IMR-90 (cell line): ENCODE measurements around the gene ZNF76. TPM values are rescaled to one million over a fixed set of nuclear protein-coding genes. Genes with fewer than 3 reads are reported as not detected.

Experiments used
- ATAC-seq: fragments of 200-7000 bp; cut with Tn5 transposase; 2 replicates; pipeline ENCODE4 v1.9.1; 2020; ENCODE audit warnings: low read depth, mild to moderate bottlenecking, moderate library complexity
- BruUV-seq: library from RNA; stranded (reverse); fragments of 400-500 nt; replicated peaks from 2 replicates; lab custom pipeline; 2021; lab: Mats Ljungman, UMichigan
- CTCF ChIA-PET: fragments of 300-600 bp; formaldehyde crosslinking; extraction: SDS; loops from one replicate; lab custom pipeline; 2021; ENCODE audit warnings: antibody characterized with exemption; lab: Yijun Ruan, JAX
- POLR2A ChIA-PET: fragments of 300-600 bp; sonication (Branson Sonifier 250); formaldehyde crosslinking; loops from one replicate; lab custom pipeline; 2022; ENCODE audit warnings: antibody characterized with exemption; ENCODE audit not compliant: unreplicated experiment; lab: Charles Lee
- DNase-seq: peaks from one replicate; pipeline ENCODE4 v3.0.0; 2013
- H2AFZ ChIP-seq: replicated peaks from 2 replicates; pipeline ENCODE3; 2013; ENCODE audit warnings: low read length, mild to moderate bottlenecking; ENCODE audit not compliant: poor library complexity
- H2AK5ac ChIP-seq: 2 replicates; pipeline ENCODE4 v1.6.1; 2013; ENCODE audit warnings: low read depth, low read length, inconsistent platforms
- H2AK9ac ChIP-seq: replicated peaks from 2 replicates; pipeline ENCODE3; 2013; ENCODE audit warnings: mild to moderate bottlenecking, low read depth, low read length, moderate library complexity; ENCODE audit not compliant: poor library complexity
- H2BK120ac ChIP-seq: 2 replicates; pipeline ENCODE4 v1.6.1; 2013; ENCODE audit warnings: low read depth, low read length, inconsistent platforms
- H2BK15ac ChIP-seq: 3 replicates; pipeline ENCODE4 v1.6.1; 2013; ENCODE audit warnings: low read depth, low read length, inconsistent platforms
- H2BK20ac ChIP-seq: 2 replicates; pipeline ENCODE4 v1.6.1; 2013; ENCODE audit warnings: low read depth, mild to moderate bottlenecking, inconsistent platforms, low read length, moderate library complexity
- H2BK5ac ChIP-seq: 2 replicates; pipeline ENCODE4 v1.6.1; 2013; ENCODE audit warnings: mild to moderate bottlenecking, low read depth, low read length, inconsistent platforms; ENCODE audit not compliant: poor library complexity, severe bottlenecking
- H3K14ac ChIP-seq: replicated peaks from 2 replicates; pipeline ENCODE4 v1.6.1; 2013; ENCODE audit warnings: low read depth, low read length, inconsistent platforms
- H3K18ac ChIP-seq: 2 replicates; pipeline ENCODE4 v1.6.1; 2013; ENCODE audit warnings: low read depth, low read length, control low read depth
- H3K23ac ChIP-seq: 2 replicates; pipeline ENCODE4 v1.6.1; 2013; ENCODE audit warnings: low read depth, low read length, inconsistent platforms
- H3K27ac ChIP-seq: 2 replicates; pipeline ENCODE4 v1.5.1; 2013; ENCODE audit warnings: mild to moderate bottlenecking, control low read depth, low read length; ENCODE audit not compliant: insufficient read depth
- H3K27me3 ChIP-seq: 2 replicates; pipeline ENCODE4 v1.6.1; 2013; ENCODE audit warnings: low read length; ENCODE audit not compliant: control insufficient read depth, insufficient read depth
- H3K36me3 ChIP-seq: 2 replicates; pipeline ENCODE4 v1.6.1; 2013; ENCODE audit warnings: low read length, mixed read lengths; ENCODE audit not compliant: control insufficient read depth, insufficient read depth
- H3K4ac ChIP-seq: 2 replicates; pipeline ENCODE4 v1.6.1; 2013; ENCODE audit warnings: low read depth, low read length, inconsistent platforms
- H3K4me1 ChIP-seq: 2 replicates; pipeline ENCODE4 v1.6.1; 2013; ENCODE audit warnings: low read length, mixed read lengths; ENCODE audit not compliant: control insufficient read depth, insufficient read depth
- H3K4me2 ChIP-seq: 2 replicates; pipeline ENCODE4 v1.6.1; 2013; ENCODE audit warnings: low read depth, mild to moderate bottlenecking, control low read depth, low read length, moderate library complexity
- H3K4me3 ChIP-seq: 2 replicates; pipeline ENCODE4 v1.5.1; 2013; ENCODE audit warnings: low read depth, mild to moderate bottlenecking, control low read depth, low read length, moderate library complexity; ENCODE audit not compliant: insufficient read depth
- H3K56ac ChIP-seq: 2 replicates; pipeline ENCODE4 v1.6.1; 2013; ENCODE audit warnings: low read length, inconsistent platforms; ENCODE audit not compliant: insufficient read depth; ENCODE audit errors: extremely low read depth
- H3K79me1 ChIP-seq, 2 experiments: 2 replicates each; pipeline ENCODE4 v1.6.1; 2013; ENCODE audit warnings: low read length in 2 of 2, inconsistent platforms in 1 of 2, low read depth in 1 of 2
- H3K9ac ChIP-seq: 2 replicates; pipeline ENCODE4 v1.6.1; 2013; ENCODE audit warnings: low read depth, low read length, control low read depth
- H3K9me1 ChIP-seq: 2 replicates; pipeline ENCODE4 v1.6.1; 2013; ENCODE audit warnings: low read length, inconsistent platforms; ENCODE audit not compliant: insufficient read depth
- H3K9me3 ChIP-seq: 2 replicates; pipeline ENCODE4 v1.6.1; 2013; ENCODE audit warnings: low read length; ENCODE audit not compliant: control insufficient read depth, insufficient read depth
- H4K20me1 ChIP-seq: 2 replicates; pipeline ENCODE4 v1.6.1; 2013; ENCODE audit warnings: low read length, inconsistent platforms; ENCODE audit not compliant: insufficient read depth
- H4K5ac ChIP-seq: 2 replicates; pipeline ENCODE4 v1.6.1; 2013; ENCODE audit warnings: mild to moderate bottlenecking, low read depth, low read length, control low read depth
- H4K8ac ChIP-seq, 2 experiments: 2 replicates each; pipeline ENCODE4 v1.6.1; 2013; ENCODE audit warnings: low read depth in 2 of 2, low read length in 2 of 2, control low read depth in 1 of 2, inconsistent platforms in 1 of 2
- H4K91ac ChIP-seq: 2 replicates; pipeline ENCODE4 v1.6.1; 2013; ENCODE audit warnings: low read depth, low read length, inconsistent platforms; ENCODE audit not compliant: insufficient read depth
- BHLHE40 ChIP-seq: fragments of 150-350 bp; IDR thresholded peaks from 2 replicates; pipeline ENCODE4 v1.6.1; 2016; ENCODE audit warnings: mild to moderate bottlenecking, low read depth, low read length
- CEBPB ChIP-seq: IDR thresholded peaks from 2 replicates; pipeline ENCODE4 v1.6.1; 2012; ENCODE audit warnings: low read depth, low read length, improper control_type of control experiment
- FOS ChIP-seq: fragments of 150-350 bp; IDR thresholded peaks from 2 replicates; pipeline ENCODE4 v1.6.1; 2016; ENCODE audit warnings: low read depth, low read length
- MAFK ChIP-seq: IDR thresholded peaks from 2 replicates; pipeline ENCODE4 v1.6.1; 2012; ENCODE audit warnings: low read depth, low read length, improper control_type of control experiment
- MAZ ChIP-seq: IDR thresholded peaks from 2 replicates; pipeline ENCODE4 v1.6.1; 2012; ENCODE audit warnings: low read depth, mild to moderate bottlenecking, low read length, improper control_type of control experiment, moderate library complexity, borderline replicate concordance
- MXI1 ChIP-seq: IDR thresholded peaks from 2 replicates; pipeline ENCODE4 v1.6.1; 2012; ENCODE audit warnings: low read depth, mild to moderate bottlenecking, low read length, moderate library complexity, borderline replicate concordance
- NFE2L2 ChIP-seq: fragments of 150-350 bp; IDR thresholded peaks from 2 replicates; pipeline ENCODE4 v1.6.1; 2016; ENCODE audit warnings: low read depth, mild to moderate bottlenecking, low read length
- POLR2A ChIP-seq: IDR thresholded peaks from 2 replicates; pipeline ENCODE4 v1.6.1; 2012; ENCODE audit warnings: mild to moderate bottlenecking, low read depth, low read length
- RAD21 ChIP-seq: IDR thresholded peaks from 2 replicates; pipeline ENCODE4 v1.6.1; 2012; ENCODE audit warnings: low read length, improper control_type of control experiment
- RCOR1 ChIP-seq: IDR thresholded peaks from 2 replicates; pipeline ENCODE4 v1.6.1; 2012; ENCODE audit warnings: mild to moderate bottlenecking, low read length, improper control_type of control experiment; ENCODE audit not compliant: insufficient replicate concordance
- RFX5 ChIP-seq: IDR thresholded peaks from 2 replicates; pipeline ENCODE4 v1.8.0; 2012; ENCODE audit warnings: low read depth, mild to moderate bottlenecking, low read length, moderate library complexity
- SMC3 ChIP-seq: fragments of 150-350 bp; IDR thresholded peaks from 2 replicates; pipeline ENCODE4 v1.6.1; 2016; ENCODE audit warnings: low read depth, mild to moderate bottlenecking, antibody characterized with exemption, low read length, moderate library complexity
- WGBS, 2 experiments: methylation state at CpG; one replicate each; pipeline versions ENCODE4 v1.1.5 to v1.1.7; 2013; ENCODE audit warnings: missing lambda C conversion rate in 2 of 2; ENCODE audit not compliant: insufficient read length in 1 of 2; ENCODE audit errors: extremely low coverage in 2 of 2; 5-methylcytosine and 5-hydroxymethylcytosine counted together
- dilution Hi-C: fragments of 300-500 bp; cut with HindIII; formaldehyde crosslinking; loops from one replicate; pipeline ENCODE4 v1.14.3; 2018; ENCODE audit warnings: low sequenced_read_pairs; ENCODE audit not compliant: unreplicated experiment
- in situ Hi-C: fragments of 300-500 bp; cut with MboI; formaldehyde crosslinking; loops from 3 replicates; pipeline ENCODE4 v1.14.3; 2019; ENCODE audit warnings: low sequenced_read_pairs, inconsistent platforms, mixed read lengths
- intact Hi-C: fragments of 100-400 bp; cut with micrococcal nuclease; formaldehyde crosslinking; loops from 2 replicates; pipeline ENCODE4 v1.10.0; 2022
- polyA plus RNA-seq, 3 experiments: library from polyadenylated mRNA; depleted of rRNA; stranded (reverse); fragments of >200 nt; gene quantifications; 2 replicates each; pipeline ENCODE4 v1.2.3, GENCODE V29; 2012; ENCODE audit warnings: low replicate concordance in 1 of 3
- total RNA-seq: library from RNA; depleted of rRNA; stranded (reverse); fragments of >200 nt; gene quantifications from 2 replicates; pipeline ENCODE4 v1.2.3, GENCODE V29; 2012
- TF ChIP-seq, protein P1 (sequence below): conservative IDR thresholded peaks from 2 replicates; pipeline ENCODE4 v1.5.1; 2012; ENCODE audit warnings: mild to moderate bottlenecking, low read depth, low read length, improper control_type of control experiment
- TF ChIP-seq, protein P2 (sequence below): fragments of 150-350 bp; IDR thresholded peaks from 2 replicates; pipeline ENCODE4 v1.6.1; 2017; ENCODE audit warnings: mild to moderate bottlenecking, antibody characterized with exemption, low read length, low read depth

The ZNF76 gene
- total and polyA plus RNA-seq, 2 of the 4 experiments (the other 2 are of a cell fraction) = 19.9 to 21.1 TPM

DNA sequence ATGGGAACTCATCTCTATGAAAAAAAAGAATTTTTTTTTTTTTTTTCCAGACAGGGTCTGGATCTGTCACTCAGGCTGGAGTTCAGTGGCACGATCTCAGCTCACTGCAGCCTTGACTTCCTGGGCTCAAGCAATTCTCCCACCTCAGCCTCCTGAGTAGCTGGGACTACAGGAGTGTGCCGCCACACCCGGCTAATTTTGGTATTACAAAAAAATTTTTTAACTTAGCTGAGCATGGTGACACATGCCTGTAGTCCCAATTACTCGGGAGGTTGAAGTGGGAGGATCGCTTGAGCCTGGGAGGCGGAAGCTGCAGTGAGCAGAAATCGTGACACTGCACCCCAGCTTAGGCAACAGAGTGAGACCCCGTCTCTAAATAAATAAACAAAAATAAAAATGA lies 45.6 kb downstream of the ZNF76 start:
- no peak overlapping the region for H3K4me3 ChIP-seq

More for the DNA sequence above, 45.6 kb downstream of the ZNF76 start:
- no peak overlapping the region for H3K9ac ChIP-seq
- H3K4me1 ChIP-seq = peaks cover 2% of the 10 kb centered on the region
- no peaks in the 10 kb centered on the region for H4K20me1 ChIP-seq
- no peak overlapping the region for H3K4ac ChIP-seq
- ATAC-seq = no peak
- no peak overlapping the region for H2BK120ac ChIP-seq
- dilution Hi-C loops (no loop called here), intact Hi-C loops (no loop called here), in situ Hi-C loops (loop anchor here (25.0 kb wide), 1 partner anchor 432 kb away; the partner anchor contains the start of gene ARMC12)
- no peak overlapping the region for H2AK9ac ChIP-seq
- ChIA-PET CTCF (interaction anchor here (2.7 kb wide), 1 partner anchor 13 kb away, joined by 9 read pairs; no protein-coding TSS in a partner anchor), POLR2A (no interaction called here)
- no peak overlapping the region for H4K91ac ChIP-seq
- DNase-seq = no peak
- H3K36me3 ChIP-seq = no peaks in the 10 kb centered on the region
- WGBS, 2 experiments = 71% methylated on average over 1 of the region's 8 CpGs; no CpG with 5 or more reads in 1 of the 2 experiments
- no peak overlapping the region for H3K27ac ChIP-seq
- no peak overlapping the region for H3K56ac ChIP-seq
- no peak overlapping the region for H2BK20ac ChIP-seq
- H3K79me1 ChIP-seq = no peaks in the 10 kb centered on the region
- no peak overlapping the region for H3K4me2 ChIP-seq
- no peak for TF ChIP-seq RFX5
- TF ChIP-seq RAD21 = no peak
- TF ChIP-seq BHLHE40 = no peak
- no peak for TF ChIP-seq MXI1
- TF ChIP-seq, protein P1, sequence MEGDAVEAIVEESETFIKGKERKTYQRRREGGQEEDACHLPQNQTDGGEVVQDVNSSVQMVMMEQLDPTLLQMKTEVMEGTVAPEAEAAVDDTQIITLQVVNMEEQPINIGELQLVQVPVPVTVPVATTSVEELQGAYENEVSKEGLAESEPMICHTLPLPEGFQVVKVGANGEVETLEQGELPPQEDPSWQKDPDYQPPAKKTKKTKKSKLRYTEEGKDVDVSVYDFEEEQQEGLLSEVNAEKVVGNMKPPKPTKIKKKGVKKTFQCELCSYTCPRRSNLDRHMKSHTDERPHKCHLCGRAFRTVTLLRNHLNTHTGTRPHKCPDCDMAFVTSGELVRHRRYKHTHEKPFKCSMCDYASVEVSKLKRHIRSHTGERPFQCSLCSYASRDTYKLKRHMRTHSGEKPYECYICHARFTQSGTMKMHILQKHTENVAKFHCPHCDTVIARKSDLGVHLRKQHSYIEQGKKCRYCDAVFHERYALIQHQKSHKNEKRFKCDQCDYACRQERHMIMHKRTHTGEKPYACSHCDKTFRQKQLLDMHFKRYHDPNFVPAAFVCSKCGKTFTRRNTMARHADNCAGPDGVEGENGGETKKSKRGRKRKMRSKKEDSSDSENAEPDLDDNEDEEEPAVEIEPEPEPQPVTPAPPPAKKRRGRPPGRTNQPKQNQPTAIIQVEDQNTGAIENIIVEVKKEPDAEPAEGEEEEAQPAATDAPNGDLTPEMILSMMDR = no peak
- TF ChIP-seq CEBPB = no peak
- TF ChIP-seq MAZ = no peak
- TF ChIP-seq FOS = no peak
- TF ChIP-seq, protein P2, sequence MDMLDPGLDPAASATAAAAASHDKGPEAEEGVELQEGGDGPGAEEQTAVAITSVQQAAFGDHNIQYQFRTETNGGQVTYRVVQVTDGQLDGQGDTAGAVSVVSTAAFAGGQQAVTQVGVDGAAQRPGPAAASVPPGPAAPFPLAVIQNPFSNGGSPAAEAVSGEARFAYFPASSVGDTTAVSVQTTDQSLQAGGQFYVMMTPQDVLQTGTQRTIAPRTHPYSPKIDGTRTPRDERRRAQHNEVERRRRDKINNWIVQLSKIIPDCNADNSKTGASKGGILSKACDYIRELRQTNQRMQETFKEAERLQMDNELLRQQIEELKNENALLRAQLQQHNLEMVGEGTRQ = no peak
- TF ChIP-seq MAFK = no peak
- TF ChIP-seq SMC3 = no peak
- no peak for TF ChIP-seq RCOR1
- no peak for TF ChIP-seq NFE2L2
- no peak for TF ChIP-seq POLR2A
- no peaks in the 10 kb centered on the region for H3K9me1 ChIP-seq
- no peaks in the 10 kb centered on the region for H3K9me3 ChIP-seq
- no peak overlapping the region for H3K23ac ChIP-seq
- H2BK5ac ChIP-seq = no peak overlapping the region
- H4K5ac ChIP-seq = no peak overlapping the region
- no peak overlapping the region for H3K18ac ChIP-seq
- H3K14ac ChIP-seq = no peak overlapping the region
- H2AFZ ChIP-seq = no peak overlapping the region
- H4K8ac ChIP-seq = no peak overlapping the region
- H3K27me3 ChIP-seq = peaks cover 6% of the 10 kb centered on the region; the same call in 1 of the 2 replicates
- H2AK5ac ChIP-seq = no peak overlapping the region
- H2BK15ac ChIP-seq = no peak overlapping the region
- no TSS peak for BruUV-seq
